Omental fat pad (tissue), 4 donors: Measurements from ENCODE around the gene PCBP3. TPM values are rescaled to one million over a fixed set of nuclear protein-coding genes. Genes with fewer than 3 reads are reported as not detected.
"Not testable (repeated sequence)": the region's sequence is repeated elsewhere in the genome, so short reads cannot be mapped to it uniquely, and the experiment has no call there.

Experiments used
- ATAC-seq: fragments of 150-250 bp; one replicate; pipeline ENCODE4 v1.9.1; 2016; ENCODE audit warnings: mild to moderate bottlenecking, moderate library complexity; ENCODE audit not compliant: low FRiP score
- DNase-seq: peaks from one replicate; pipeline ENCODE4 v3.0.0-alpha.2; 2019; ENCODE audit warnings: low spot score
- CTCF ChIP-seq, 3 donors: fragments of 450-650 bp; IDR thresholded peaks; one replicate each; pipeline ENCODE4 v1.5.1; 2016 to 2017; ENCODE audit warnings: antibody characterized with exemption in 3 of 3, mild to moderate bottlenecking in 3 of 3, moderate library complexity in 2 of 3
- total RNA-seq, 4 donors: library from RNA; depleted of rRNA; stranded (reverse); fragments of >200 nt; gene quantifications; one replicate each; pipeline ENCODE4 v1.1.0, GENCODE V29; 2016

PCBP3 gene
- total RNA-seq, 4 donors from 2014 or later: 1.1 to 26.8 (median 14.8) TPM

- no peak for DNase-seq
- ATAC-seq: no peak
- no peak for TF ChIP-seq CTCF (IDR thresholded peaks at IDR 0.05)
These were observed 306.6 kb downstream of the PCBP3 start for GRCh38 chr21:45949928-45950739.

GRCh38 chr21:45950740-45951515, 307.4 kb downstream of the PCBP3 start:
- no peak for DNase-seq
- TF ChIP-seq CTCF (IDR thresholded peaks at IDR 0.05): no peak
- ATAC-seq: peak; percentile 73

- DNase-seq (no peak), ATAC-seq (no peak)
- no peak for TF ChIP-seq CTCF (IDR thresholded peaks at IDR 0.05)
These were observed 308.2 kb downstream of the PCBP3 start for GRCh38 chr21:45951676-45952075.

GRCh38 chr21:45952527-45952926, 309.0 kb downstream of the PCBP3 start:
- not testable (repeated sequence) for DNase-seq, ATAC-seq

- no peak for TF ChIP-seq CTCF (IDR thresholded peaks at IDR 0.05)
- no peak for ATAC-seq
- no peak for DNase-seq
These were observed 309.4 kb downstream of the PCBP3 start for GRCh38 chr21:45952974-45953373.

- no peak for TF ChIP-seq CTCF (IDR thresholded peaks at IDR 0.05)
- DNase-seq (no peak), ATAC-seq (no peak)
These were observed 310.7 kb downstream of the PCBP3 start for GRCh38 chr21:45954261-45954660.

GRCh38 chr21:45954921-45955320, 311.4 kb downstream of the PCBP3 start:
- no peak for DNase-seq
- no peak for ATAC-seq
- TF ChIP-seq CTCF (IDR thresholded peaks at IDR 0.05): no peak
